Natural killer cell treated with Interleukin-12 subunit alpha and Interleukin-12 subunit beta and Interleukin-15 and Interleukin-18, amount 100 ng/mL, for 72 hours (primary cell): ENCODE measurements around the gene PDE2A. TPM values are rescaled to one million over a fixed set of nuclear protein-coding genes. Genes with fewer than 3 reads are reported as not detected.
A peak's percentile ranks its signal among the peaks of the same experiment; 100 is the strongest.

Source experiments
- ATAC-seq, 2 donors: fragments of 150-1000 bp; cut with Tn5 transposase in 1 of 2; sonication (Bioruptor Pico), chemical (Tn5 transposase) in 1 of 2; 2 replicates each; pipeline ENCODE4 v1.10.0; 2021
- DNase-seq: peaks from one replicate; pipeline ENCODE4 v3.0.0; 2022; ENCODE audit warnings: low spot score
- H3K27ac Mint-ChIP-seq, 2 donors: 1 replicate in 1 of 2; 2 replicates in 1 of 2; pipeline ENCODE4 v1.8.0; 2022; ENCODE audit warnings: mixed read lengths in 2 of 2, mild to moderate bottlenecking in 1 of 2, moderate library complexity in 1 of 2
- H3K27me3 Mint-ChIP-seq, 2 donors: 1 replicate in 1 of 2; 2 replicates in 1 of 2; pipeline ENCODE4 v1.8.0; 2022; ENCODE audit warnings: mixed read lengths in 2 of 2
- H3K36me3 Mint-ChIP-seq: one replicate; pipeline ENCODE4 v1.8.0; 2022; ENCODE audit warnings: mixed read lengths
- H3K4me1 Mint-ChIP-seq, 2 donors: 1 replicate in 1 of 2; 2 replicates in 1 of 2; pipeline ENCODE4 v1.8.0; 2022; ENCODE audit warnings: low read depth in 2 of 2, mixed read lengths in 2 of 2, mild to moderate bottlenecking in 1 of 2
- H3K4me3 Mint-ChIP-seq: one replicate; pipeline ENCODE4 v1.8.0; 2022; ENCODE audit warnings: mixed read lengths
- H3K9me3 Mint-ChIP-seq: 2 replicates; pipeline ENCODE4 v1.8.0; 2022; ENCODE audit warnings: mixed read lengths
- total RNA-seq, 2 donors: library from RNA; stranded (reverse); gene quantifications; one replicate each; pipeline ENCODE4 v1.2.3, GENCODE V29; 2022

The PDE2A gene
- total RNA-seq, 2 donors from 2014 or later = 2.5 to 7.7 TPM

DNA sequence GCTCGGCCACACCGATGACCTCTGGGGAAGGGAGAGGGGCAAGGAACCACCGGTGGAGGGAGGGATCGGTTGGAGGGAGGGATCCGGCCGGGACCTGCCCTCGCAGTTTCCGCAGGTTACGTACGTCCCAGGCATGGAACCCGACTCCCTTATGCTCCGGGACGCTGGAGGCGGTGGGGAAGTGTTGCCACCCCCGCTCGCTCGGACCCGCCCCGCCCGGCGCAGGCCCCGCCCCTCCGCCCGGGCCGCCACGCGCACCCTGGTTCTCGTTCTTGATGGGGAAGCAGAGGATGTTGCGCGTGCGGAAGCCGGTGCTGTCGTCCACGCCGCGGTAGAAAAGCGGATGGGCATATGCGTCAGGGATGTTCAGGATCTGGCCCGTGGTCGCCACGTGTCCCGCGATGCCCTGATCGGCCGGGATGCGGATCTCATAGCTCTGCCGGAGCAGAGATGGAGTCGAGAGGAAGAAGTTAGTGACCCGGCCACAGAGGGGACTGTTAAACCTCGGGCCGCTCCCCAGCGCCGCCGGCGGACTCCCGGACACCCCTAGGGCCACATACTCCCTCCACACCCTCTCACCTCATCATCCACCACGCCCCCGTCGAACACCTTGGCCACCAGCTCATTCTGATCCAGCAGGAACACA is 89.8 kb downstream of the PDE2A start:
- Mint-ChIP-seq H3K36me3 (no peaks in the 10 kb centered on the region), H3K27ac (peak overlapping the region; percentile 40 to 83), H3K9me3 (no peaks in the 10 kb centered on the region), H3K4me3 (peak overlapping the region; percentile 79), H3K27me3 (peaks cover 19 to 25% of the 10 kb centered on the region in 2 donors), H3K4me1 (peaks cover 23 to 27% of the 10 kb centered on the region in 2 donors)
- DNase-seq = peak; percentile 73
- ATAC-seq = peak; percentile 78 to 79

DNA sequence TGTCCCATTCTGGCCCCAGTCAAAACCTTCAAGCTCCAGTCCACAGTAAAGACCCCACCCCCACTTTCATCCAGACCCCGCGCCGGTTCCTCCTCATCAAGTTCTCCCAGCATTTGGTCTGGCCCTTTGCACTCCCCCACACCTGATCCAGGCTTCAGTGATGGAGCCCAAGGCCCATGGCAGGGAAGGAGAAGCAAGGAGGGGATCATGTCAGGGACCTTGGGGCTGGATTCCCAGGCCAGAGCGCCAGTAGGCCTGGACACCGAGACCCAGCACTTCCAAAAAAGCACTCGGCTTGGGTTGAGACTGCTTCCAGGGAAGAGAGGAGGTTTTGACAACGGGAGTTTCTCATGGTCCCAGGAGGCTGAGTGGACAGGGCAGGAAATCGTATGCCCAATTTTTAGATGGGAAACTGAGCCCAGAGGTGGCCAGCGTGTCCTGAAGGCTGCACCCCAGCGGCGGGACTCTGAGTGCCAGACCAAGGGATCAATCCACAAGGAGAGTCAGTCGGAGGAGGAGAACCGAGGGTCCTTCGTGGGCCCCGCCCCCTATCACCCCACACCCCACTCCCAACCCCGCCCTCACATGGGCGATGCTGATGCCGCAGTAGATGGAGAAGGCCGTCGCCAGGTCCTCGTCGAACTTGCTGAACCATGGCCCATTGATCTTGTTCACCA is 90.5 kb downstream of the PDE2A start:
- Mint-ChIP-seq H3K27ac (peak overlapping the region in 1 of 2 donors; percentile 37), H3K4me3 (peak overlapping the region; percentile 62), H3K4me1 (peaks cover 20 to 27% of the 10 kb centered on the region in 2 donors), H3K36me3 (no peaks in the 10 kb centered on the region), H3K27me3 (peaks cover 14 to 19% of the 10 kb centered on the region in 2 donors), H3K9me3 (no peaks in the 10 kb centered on the region)
- DNase-seq (peak; percentile 37), ATAC-seq (no peak)

DNA sequence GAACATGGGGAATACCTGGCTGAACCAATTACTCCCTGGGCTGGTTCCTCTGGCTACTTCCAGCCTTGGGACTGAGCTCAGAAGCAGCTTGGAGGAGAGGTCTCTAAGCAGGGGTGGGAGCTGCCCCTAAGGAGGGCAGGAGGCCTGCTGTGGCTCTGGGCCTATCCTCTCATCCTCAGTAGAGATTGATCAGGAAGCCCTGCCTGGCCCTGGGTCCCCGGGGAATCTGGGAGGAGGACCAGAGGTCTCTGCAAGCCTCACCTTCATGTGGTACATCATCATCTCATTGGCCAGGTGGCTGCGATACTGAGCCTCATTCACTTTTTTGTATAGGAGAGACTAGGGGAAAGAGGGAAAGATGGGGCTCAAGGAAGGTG is 91.1 kb downstream of the PDE2A start:
- H3K36me3 Mint-ChIP-seq = no peaks in the 10 kb centered on the region
- ATAC-seq (no peak), DNase-seq (no peak)
- no peaks in the 10 kb centered on the region for H3K9me3 Mint-ChIP-seq
- peaks cover 9 to 14% of the 10 kb centered on the region in 2 donors for H3K27me3 Mint-ChIP-seq
- H3K4me1 Mint-ChIP-seq = peaks cover 20 to 27% of the 10 kb centered on the region in 2 donors
- no peak overlapping the region for H3K4me3 Mint-ChIP-seq
- H3K27ac Mint-ChIP-seq = peak overlapping the region in 1 of 2 donors; percentile 37

DNA sequence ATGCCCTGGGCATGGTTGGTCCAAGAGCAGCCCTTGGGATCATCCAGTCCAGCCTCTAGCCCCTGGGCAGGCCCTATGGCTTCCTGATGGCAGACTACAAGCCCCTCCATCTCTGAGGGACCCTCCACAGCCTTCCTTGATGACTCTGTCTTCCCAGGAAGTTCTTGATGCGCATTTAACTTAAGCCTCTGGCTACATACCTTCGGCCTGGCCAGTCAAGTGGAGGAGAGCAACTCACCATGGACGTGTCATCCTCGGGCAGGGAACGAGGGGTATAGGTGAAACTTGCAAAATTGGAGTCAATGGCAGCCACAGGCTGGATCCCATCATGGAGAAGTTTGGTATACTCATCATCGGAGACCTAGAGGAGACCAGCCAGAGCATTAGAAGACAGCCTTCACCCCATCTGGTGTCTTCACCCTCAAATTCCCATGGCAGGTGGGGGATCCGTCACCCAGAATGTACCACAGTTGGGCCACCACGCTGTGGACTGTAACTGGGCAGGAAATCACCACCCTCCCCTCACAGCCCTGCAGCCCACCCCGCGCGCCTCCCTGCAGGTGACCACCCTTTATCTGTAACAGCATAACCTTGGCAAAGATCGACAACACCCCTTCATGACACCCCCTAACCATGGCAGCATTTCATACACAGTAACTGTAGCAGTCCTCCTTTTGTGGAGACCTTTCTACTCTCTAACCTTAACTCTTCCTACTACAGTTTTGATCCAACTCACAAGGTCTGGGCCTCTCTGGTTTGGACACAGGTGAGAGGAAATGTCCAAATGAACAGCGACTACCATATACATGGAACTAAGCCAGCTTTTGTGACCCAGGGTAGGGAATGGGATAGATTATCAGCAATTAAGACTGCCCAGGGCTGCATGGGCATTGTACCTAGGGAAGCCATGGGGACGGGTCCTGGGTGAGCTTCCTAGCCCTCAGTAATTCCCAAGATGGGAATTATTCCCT is 91.7 kb downstream of the PDE2A start:
- DNase-seq = peak; percentile 57

DNA sequence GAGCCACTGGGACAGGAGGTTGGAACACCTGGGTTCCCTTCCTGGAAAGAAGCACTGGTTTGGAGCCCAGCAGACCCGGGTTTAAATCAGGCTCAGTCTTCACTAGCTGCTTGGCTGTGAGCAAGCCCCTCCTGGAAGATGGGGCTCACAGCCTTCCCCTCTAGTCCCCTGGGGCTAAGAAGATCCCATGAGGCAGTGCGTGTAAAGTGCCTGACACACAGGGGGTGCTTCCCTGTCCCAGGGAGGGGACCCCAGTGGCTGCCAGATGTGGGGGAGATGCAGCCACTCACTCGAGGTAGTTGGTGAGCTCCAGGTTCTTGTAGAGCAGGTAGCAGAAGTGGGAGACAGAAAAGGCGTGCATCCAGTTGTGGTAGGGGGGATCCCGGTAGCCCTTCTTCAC is 93.2 kb downstream of the PDE2A start:
- no peak overlapping the region for H3K4me3 Mint-ChIP-seq
- ATAC-seq = no peak
- no peaks in the 10 kb centered on the region for H3K9me3 Mint-ChIP-seq
- DNase-seq = peak; percentile 56
- H3K36me3 Mint-ChIP-seq = no peaks in the 10 kb centered on the region
- H3K27ac Mint-ChIP-seq = peak overlapping the region in 1 of 2 donors; percentile 35
- H3K4me1 Mint-ChIP-seq = peaks cover 15 to 16% of the 10 kb centered on the region in 2 donors
- no peaks in the 10 kb centered on the region for H3K27me3 Mint-ChIP-seq

More for the DNA sequence above, 91.7 kb downstream of the PDE2A start:
- no peak overlapping the region for H3K27ac Mint-ChIP-seq
- H3K9me3 Mint-ChIP-seq = no peaks in the 10 kb centered on the region
- ATAC-seq = no peak
- no peaks in the 10 kb centered on the region for H3K36me3 Mint-ChIP-seq
- peaks cover 4 to 7% of the 10 kb centered on the region in 2 donors for H3K27me3 Mint-ChIP-seq
- peaks cover 20 to 24% of the 10 kb centered on the region in 2 donors for H3K4me1 Mint-ChIP-seq
- no peak overlapping the region for H3K4me3 Mint-ChIP-seq

DNA sequence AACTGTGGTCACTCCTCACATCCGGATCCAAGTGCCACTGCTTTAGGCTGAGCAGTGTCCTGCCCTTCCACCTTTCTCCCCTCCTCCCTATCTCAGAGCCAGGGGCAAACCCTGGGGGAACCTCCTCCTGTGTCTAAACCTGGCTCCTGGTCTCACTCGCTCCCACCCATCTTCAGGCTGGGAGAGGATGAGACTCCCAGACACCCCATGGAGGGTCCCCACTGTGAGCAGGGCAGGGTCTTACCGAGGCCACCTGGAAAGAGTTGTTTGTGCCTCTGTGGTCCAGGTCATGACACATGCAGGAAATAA is 93.6 kb downstream of the PDE2A start:
- Mint-ChIP-seq H3K27me3 (no peaks in the 10 kb centered on the region), H3K4me1 (peaks cover 12% of the 10 kb centered on the region in 2 donors), H3K4me3 (no peak overlapping the region), H3K36me3 (no peaks in the 10 kb centered on the region), H3K9me3 (no peaks in the 10 kb centered on the region), H3K27ac (peak overlapping the region in 1 of 2 donors; percentile 35)
- ATAC-seq (no peak), DNase-seq (peak; percentile 15)

DNA sequence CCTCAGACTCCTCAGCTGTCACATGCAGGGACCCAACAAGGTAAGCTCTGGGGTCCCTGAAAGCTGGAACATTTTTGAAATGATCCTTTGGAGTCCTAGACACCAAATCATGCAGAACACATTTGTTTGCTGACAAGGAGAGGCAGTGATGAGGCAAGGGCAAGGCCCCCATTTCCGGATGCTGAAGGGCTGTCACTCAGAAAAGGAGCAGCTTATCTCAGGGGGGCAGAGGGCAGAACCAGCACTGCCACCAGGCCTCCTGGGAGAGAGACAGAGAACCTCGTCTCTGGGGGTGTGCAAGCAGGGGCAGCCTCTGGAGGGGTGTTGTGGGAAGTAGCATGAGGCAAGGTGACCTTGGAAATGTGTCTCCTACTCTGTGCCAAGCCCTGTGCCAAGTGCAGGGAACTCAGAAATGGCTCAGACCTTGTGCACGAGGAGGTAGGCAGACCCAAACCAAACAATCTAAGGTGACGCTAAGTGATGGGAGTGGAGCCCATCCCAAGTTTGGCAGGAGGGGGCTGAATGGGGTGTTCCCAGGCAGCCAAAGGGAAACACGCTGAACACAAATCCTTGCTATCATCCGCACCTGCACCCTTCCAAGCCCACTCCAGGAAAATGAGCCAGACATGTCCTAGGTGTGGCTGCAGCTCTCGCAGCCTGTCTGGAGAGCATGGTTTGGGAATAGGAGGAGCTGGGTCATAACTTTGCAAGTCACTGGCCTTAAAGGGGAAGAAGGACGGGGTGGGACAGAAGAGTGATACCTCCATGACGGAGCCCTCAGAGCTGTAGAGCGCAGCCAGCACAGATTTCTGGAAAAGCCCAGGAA is 94.2 kb downstream of the PDE2A start:
- H3K4me3 Mint-ChIP-seq = no peak overlapping the region
- DNase-seq (peak; percentile 48), ATAC-seq (no peak)
- H3K36me3 Mint-ChIP-seq = no peaks in the 10 kb centered on the region
- H3K4me1 Mint-ChIP-seq = peaks cover 7% of the 10 kb centered on the region in 2 donors
- H3K27me3 Mint-ChIP-seq = no peaks in the 10 kb centered on the region
- H3K9me3 Mint-ChIP-seq = no peaks in the 10 kb centered on the region
- no peak overlapping the region for H3K27ac Mint-ChIP-seq

DNA sequence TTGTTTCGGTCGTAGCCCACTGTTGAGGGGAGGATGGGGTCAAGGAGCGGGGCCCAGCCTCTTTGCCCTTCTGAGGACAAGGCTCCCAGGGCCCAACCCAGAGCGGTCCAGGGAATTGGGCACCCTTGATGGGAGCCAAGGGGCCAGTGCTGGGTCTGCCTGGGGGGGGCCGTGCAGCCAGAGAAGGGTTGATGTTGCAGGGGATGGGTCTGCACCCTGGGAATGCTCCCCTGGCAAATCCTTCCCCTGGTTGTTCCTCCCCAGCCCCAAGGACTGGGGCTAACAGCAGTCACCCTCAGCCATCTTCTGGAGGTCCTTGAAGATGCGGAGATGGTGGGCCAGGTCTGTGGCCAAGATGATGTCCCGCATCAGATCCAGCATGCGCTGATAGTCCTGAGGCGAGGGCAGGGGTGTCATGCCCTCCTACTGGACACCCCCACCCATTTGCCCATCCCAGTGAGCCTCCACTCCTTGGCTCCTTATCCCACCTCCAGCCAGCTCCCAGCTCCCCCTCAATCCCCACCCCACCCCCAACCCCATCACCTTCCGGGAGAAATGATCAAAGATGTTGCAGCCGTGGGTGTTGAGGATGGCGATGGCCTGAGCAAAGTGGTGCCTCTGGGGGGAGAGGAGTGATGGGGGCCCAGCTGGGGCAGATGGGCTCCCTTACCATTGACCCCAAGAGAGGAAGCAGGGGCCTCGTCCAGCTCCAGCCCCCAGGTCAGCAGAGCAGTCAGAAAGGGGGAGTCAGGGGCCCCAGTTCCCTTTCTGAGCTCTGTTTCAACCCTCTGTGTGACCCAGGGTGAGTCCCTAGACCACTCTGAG is 95.0 kb downstream of the PDE2A start:
- peak; percentile 39 for DNase-seq
- H3K36me3 Mint-ChIP-seq = no peaks in the 10 kb centered on the region
- H3K27ac Mint-ChIP-seq = no peak overlapping the region
- H3K9me3 Mint-ChIP-seq = no peaks in the 10 kb centered on the region
- no peaks in the 10 kb centered on the region for H3K27me3 Mint-ChIP-seq
- no peak for ATAC-seq
- H3K4me1 Mint-ChIP-seq = peaks cover 0 to 4% of the 10 kb centered on the region in 2 donors
- H3K4me3 Mint-ChIP-seq = no peak overlapping the region

DNA sequence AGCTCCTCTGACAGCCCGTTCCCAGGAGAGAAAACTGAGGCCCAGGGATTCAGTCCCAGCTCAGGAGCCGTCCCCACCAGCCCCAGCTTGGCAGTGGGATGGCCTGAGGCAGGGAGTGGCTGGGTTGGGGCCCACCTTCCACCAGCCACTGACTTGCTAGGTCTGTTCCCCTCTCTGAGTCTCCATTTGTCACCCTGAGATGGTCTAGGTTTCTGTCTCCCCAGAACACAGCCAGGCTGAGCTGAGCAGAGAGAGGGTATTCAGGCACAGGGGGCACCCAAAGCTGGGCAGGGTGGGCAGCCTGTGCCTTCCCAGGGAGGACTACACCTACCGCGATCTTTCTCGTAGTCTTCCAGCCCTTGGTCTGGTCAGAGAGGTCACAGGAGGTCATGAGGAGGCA is 95.7 kb downstream of the PDE2A start:
- H3K36me3 Mint-ChIP-seq = no peaks in the 10 kb centered on the region
- no peaks in the 10 kb centered on the region for H3K27me3 Mint-ChIP-seq
- ATAC-seq = no peak
- peak; percentile 62 for DNase-seq
- no peak overlapping the region for H3K4me3 Mint-ChIP-seq
- no peak overlapping the region for H3K27ac Mint-ChIP-seq
- H3K9me3 Mint-ChIP-seq = no peaks in the 10 kb centered on the region
- peaks cover 6 to 8% of the 10 kb centered on the region in 2 donors for H3K4me1 Mint-ChIP-seq

DNA sequence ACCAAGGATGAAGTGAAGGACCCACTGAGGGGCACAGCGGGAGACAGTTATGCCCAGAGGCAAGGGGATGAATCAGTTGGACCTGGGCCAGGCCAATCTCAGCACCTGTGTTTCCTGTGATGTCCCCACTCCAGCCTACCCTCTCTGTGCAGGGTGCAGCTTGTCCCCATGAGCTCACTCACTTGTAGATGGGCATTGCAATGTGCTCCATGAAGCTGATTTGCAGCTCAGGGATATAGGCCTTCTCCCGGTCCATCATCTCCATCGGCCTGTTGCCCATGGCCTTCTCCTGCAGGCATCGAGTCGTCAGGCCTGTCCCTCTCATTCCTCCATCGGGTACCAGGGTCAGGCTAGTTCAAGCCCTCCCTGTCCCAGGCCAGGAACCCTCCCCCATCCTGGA is 96.2 kb downstream of the PDE2A start:
- Mint-ChIP-seq H3K9me3 (no peaks in the 10 kb centered on the region), H3K4me3 (no peak overlapping the region), H3K4me1 (peaks cover 9 to 12% of the 10 kb centered on the region in 2 donors), H3K27ac (no peak overlapping the region), H3K36me3 (no peaks in the 10 kb centered on the region), H3K27me3 (no peaks in the 10 kb centered on the region)
- no peak for ATAC-seq
- peak; percentile 49 for DNase-seq

DNA sequence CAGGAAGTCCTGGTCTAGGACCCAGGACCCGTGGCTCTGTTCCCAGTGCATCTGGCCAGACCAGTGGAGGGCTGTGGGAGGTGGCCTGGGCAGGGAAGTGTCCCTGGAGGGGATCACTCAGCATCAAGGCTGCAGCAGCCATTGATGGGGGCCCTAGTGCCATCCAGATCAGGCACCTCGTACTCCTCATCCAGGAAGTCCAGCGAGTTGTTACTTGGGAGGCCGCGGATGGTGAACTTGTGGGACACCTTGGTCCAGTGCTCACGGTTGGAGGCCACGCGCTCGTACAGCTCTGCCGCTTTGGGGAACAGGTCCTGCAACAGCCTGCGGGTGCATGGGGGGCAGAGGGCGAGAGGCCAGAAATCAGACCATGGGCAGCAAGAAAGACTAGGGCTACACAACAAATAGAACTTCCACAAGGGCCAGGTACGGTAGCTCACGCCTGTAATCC is 96.9 kb downstream of the PDE2A start:
- H3K27me3 Mint-ChIP-seq = no peaks in the 10 kb centered on the region
- H3K27ac Mint-ChIP-seq = no peak overlapping the region
- no peaks in the 10 kb centered on the region for H3K36me3 Mint-ChIP-seq
- H3K9me3 Mint-ChIP-seq = no peaks in the 10 kb centered on the region
- no peak overlapping the region for H3K4me3 Mint-ChIP-seq
- peaks cover 12% of the 10 kb centered on the region in 2 donors for H3K4me1 Mint-ChIP-seq
- DNase-seq (peak; percentile 51), ATAC-seq (no peak)

DNA sequence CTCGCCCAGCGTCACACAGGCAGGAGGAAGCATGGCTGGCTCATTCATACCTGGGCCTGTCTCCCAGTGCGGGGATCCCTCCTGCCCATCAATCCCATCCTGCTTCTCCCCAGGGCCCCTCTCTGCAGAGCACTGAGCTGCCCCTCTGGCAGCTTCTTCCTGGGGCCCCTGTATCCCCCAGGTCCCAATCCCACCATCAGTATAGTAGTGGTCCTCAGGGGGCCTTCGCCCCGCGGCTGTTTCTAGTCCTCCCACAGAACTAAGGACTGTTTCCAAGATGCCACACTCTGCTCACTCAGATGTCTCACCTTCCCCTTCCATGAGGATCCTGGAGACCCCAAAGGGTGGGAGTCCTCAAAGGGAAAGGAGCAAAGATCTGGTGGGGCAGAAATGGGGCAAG is 97.6 kb downstream of the PDE2A start:
- Mint-ChIP-seq H3K4me3 (no peak overlapping the region), H3K27ac (no peak overlapping the region), H3K9me3 (no peaks in the 10 kb centered on the region), H3K36me3 (no peaks in the 10 kb centered on the region), H3K27me3 (no peaks in the 10 kb centered on the region), H3K4me1 (peaks cover 13 to 14% of the 10 kb centered on the region in 2 donors)
- peak; percentile 47 for DNase-seq
- no peak for ATAC-seq
